HG03442 (cell line): ENCODE measurements around the gene NHLRC3.
"Not testable (repeated sequence)": the region's sequence is repeated elsewhere in the genome, so short reads cannot be mapped to it uniquely, and the experiment has no call there.

Source experiments
- ATAC-seq: cut with Tn5 transposase; IDR thresholded peaks from one replicate; pipeline ENCODE4 v1.9.1; 2021; ENCODE audit warnings: mild to moderate bottlenecking, moderate library complexity; ENCODE audit not compliant: unreplicated experiment

NHLRC3 gene

DNA sequence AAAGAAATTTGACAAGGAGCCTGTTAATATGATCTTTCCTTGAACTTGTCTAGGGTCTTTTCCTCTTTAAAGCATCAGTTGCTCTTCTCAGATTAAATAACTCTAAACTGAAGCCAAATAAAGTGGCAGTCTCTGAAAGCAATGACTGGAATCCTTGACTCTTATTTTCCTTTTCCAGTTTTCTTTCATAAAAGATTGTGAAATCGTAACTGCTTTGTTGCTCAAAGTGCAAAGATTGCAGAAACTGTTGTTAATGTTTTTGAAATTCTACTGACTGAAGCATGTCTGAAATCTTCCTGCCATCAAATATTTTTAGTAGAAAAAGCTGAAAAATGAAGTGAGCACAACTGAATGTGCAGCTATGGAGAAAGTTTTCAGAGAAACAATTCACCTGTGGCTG lies 1.9 kb downstream of the NHLRC3 start:
- no peak for ATAC-seq

DNA sequence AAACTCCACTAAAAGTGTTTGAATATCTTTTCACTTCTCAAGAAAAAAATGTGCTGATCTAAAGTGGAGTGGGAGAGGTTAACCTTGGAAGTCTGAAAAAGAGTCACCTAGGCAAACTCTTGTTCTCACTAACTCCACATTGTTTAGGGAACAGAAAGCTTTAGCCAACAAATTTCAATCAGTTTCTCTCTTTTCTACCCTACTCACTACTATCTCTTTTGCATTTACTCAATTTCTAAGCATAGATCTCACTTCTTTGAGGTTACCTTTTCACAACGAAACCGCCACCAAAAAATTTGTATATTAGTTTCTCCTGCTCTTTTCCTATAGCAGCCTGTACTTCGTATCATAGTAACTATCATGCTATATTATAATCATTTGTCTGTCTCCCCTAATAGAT lies 6.3 kb downstream of the NHLRC3 start:
- ATAC-seq: peak; percentile 86

DNA sequence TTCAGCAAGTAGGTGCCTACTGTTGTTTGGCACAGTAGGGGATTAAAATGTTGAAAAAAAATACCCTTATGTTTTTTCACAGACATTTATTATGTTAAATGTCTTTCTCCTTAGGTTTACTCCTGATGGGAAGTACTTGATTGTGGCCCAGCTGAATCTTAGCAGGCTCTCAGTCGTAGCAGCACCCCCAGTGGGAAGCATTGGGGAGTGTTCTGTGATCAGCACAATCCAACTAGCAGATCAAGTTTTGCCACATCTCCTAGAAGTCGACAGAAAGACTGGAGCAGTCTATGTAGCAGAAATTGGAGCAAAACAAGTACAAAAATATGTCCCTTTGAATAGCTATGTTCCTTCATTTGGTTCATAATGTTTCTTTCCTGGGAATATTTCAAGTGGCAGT lies 9.3 kb downstream of the NHLRC3 start:
- ATAC-seq: no peak

DNA sequence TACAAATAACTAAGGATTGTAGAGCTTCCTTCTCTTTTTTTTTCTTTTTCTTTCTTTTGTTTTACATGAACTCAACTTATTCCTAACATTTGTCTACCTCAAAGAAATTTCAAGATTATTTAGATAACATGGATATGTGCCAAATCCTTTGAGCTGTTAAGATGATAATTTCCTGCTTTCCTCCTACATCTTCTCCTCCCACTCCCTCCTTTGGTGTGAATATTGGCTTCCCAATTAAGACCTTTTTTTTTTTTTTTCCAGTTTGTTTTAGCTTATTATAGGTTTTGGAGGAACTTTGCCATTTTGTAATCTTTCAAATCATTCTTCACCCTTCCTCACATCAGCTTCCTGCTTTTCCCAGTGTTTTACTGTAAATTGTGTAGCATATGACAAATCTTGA lies 10.6 kb downstream of the NHLRC3 start:
- ATAC-seq: no peak

DNA sequence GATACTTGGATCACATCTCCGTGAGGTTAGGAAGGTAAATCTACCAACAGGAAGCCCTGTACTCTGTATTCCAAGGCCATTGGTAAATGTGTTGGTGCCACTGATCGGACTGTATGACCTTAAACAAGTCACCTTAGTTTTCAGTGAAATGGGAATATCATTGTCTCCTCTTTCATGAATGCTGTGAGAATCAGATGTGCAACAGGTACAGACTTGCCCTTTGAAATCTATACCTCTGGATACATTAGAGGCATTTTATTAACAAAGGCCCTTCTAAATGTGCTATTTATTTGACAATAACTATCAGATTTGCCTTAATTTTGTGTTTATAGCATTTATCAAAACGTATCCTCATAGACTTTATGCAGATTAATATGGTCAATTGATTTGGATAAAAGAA lies 11.0 kb downstream of the NHLRC3 start:
- ATAC-seq: no peak

DNA sequence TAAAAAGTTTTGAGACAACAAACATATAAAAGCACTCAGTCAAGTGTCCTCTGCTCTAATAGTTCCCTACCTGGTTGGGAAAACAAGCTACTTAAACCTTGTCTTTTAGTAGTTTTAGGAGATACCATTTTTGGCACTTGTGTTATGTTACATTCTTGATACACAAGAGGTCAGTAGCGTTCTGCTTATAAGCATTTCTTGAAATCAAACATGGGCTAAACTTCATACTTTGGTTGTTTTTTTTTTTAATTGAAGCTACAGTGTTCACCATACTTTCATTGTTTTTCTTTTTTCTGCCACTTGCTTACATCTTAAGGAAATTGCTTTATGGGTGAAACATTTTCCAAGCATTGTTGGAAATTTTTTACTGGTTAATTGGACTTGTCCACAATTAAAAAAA lies 12.9 kb downstream of the NHLRC3 start:
- ATAC-seq: no peak

DNA sequence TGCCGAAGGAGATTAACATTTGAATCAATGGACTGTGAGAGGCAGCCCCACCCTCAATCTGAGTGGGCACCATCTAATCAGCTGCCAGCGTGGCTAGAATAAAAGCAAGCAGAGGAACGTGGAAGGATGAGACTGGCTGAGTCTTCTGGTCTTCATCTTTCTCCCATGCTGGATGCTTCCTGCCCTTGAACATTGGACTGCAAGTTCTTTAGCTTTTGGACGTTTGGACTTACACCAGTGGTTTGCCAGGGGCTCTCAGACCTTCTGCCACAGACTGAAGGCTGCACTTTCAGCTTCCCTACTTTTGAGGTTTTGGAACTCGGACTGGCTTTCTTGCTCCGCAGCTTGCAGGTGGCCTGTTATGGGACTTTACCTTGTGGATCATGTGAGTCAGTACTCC lies 14.7 kb downstream of the NHLRC3 start:
- ATAC-seq: no peak

DNA sequence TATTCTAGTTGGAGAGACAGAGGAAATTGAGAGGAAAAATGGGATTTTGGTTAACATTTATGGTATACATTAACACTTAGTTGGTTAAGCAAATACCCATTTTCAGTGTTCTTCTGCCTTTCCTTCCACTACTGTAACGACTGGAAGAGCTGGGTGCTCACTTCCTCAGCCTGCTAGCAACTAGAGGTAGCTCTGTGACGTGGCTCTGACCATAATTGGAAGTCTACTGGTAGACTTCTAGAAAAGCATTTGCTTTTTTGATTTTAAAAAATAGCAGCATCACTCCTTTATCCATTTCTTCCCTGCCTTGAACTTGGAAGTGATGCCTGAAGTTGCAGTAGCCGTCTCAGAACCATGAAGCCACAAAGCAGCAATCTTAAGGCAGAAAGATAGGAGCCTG lies 15.9 kb downstream of the NHLRC3 start:
- peak; percentile 50 for ATAC-seq

DNA sequence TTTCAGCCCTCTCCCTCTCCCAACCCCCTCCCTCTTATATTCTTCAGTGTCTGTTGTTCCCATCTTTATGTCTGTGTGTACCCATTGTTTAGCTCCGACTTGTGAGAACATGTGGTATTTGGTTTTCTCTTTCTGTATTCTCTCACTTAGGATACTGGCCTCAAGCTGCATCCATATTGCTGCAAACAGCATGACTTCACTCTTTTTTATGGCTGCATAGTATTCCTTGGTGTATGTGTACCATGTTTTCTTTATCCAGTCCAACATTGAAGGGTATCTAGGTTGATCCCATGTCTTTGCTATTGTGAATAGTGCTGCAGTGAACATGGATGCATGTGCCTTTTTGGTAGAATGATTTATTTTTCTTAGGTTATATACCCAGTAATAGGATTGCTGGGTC lies 17.8 kb downstream of the NHLRC3 start:
- ATAC-seq: no peak

DNA sequence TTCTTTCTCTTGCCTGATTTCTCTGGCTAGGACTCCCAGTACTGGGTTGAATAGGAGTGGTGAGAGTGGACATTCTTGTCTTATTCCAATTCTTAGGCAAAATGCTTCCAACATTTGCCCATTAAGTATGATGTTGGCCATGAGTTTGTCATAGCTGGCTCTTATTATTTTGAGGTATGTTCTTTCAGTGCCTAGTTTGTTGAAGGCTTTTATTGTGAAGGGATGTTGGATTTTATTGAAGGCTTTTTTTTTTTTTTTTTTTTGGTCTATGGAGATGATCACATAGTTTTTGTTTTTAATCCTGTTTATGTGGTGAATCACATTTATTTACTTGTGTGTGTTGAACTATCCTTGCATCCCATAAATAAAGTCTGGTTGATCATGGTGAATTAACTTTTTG lies 19.8 kb downstream of the NHLRC3 start:
- ATAC-seq: no peak

DNA sequence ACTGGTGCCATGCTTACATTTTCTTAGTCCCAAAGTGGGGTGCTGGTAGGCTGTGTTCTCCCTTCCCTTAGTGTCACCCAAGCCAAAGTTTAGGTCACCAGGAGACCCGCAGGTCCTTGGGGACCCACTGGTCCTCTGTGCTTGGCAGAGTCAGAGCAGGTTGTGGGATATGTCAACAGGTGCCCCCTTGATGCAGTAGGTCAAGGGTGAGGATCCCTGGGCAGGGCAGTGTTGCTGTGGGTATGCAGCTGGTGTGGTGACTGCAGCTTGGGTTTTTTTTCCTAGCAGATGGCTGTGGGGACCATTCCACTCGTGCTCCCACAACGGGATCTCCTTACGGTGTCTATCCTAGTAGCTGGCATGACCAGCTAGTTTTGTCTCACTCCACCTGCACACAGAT lies 23.7 kb downstream of the NHLRC3 start:
- ATAC-seq: no peak

DNA sequence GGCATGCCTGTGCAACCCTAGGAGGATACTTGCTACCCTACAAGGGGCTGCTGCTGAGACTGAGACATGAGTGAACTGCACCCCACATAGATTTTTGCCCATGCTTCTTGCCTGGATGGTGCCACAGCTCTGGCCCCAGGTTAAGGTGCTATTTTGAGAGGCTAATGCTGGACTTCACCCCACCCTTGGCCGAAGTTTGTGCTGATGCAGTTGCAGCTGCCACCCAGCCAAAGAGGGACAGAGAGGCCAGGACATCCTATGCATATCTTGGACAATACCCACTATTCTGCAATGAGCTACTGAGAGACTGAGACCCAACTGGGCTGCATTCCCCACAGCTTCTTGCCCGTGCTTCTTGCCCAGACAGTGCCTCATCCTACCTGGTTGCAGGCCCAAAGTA lies 34.6 kb downstream of the NHLRC3 start:
- no peak for ATAC-seq

DNA sequence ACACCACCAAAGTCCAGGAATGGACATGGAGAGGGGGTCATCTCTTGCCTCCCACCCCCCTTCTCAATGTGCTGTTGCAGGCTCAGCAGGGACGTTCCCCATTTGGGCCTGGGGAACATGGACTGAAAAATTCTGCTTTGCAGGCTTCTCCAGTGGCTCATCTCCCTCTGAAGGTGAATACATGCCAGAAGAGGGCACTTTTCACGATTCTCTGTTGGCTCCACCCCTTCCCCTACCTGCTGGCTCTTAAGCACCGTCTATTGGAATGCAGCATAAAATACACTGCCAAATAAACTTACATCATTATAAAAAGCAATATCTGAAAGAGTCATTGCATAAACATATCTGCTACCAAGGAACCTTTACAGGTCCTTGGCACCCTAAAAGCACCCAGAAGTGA lies 35.7 kb downstream of the NHLRC3 start:
- ATAC-seq: no peak

DNA sequence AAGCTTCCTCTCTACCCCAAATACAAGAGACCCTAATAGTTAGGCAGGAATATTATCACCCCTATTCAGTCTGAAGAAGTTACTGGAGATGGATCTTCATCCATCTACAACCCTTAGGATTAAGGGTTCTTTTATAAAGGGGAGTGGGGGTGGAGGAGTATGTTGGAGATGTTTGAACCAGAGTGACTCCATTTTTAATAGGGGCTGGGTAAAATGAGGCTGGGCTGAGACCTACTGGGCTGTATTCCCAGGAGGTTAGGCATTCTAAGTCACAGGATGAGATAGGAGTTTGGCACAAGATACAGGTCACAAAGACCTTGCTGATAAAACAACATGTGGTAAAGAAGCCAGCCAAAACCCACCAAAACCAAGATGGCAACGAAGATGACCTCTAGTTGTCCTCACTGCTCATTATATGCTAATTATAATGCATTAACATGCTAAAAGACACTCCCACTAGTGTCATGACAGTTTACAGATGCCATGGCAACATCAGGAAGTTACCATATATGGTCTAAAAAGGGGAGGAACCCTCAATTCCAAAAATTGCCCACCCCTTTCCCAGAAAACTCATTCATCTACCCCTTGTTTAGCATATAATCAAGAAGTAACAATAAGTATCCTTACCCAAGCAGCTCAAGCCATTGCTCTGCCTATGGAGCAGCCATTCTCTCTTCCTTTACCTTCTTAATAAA lies 48.1 kb downstream of the NHLRC3 start:
- not testable (repeated sequence) for ATAC-seq

DNA sequence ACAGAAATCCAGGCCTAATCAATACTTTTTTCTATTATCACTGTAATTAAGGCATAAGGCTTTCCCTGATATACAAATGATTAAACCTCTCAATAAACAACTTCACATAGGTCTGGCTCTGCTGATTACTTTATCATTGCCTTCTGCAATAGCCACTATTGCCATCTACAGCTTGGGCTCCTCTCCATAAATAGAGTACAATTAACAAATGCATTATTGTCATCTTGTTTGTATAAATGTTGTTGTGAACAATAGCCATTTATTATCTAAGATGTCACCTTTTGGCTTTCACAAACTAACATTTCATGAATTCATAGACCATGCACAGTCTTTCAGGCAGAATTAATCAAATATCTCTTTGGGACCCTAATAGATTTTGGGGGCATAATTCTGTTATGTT lies 53.3 kb downstream of the NHLRC3 start:
- ATAC-seq: no peak

DNA sequence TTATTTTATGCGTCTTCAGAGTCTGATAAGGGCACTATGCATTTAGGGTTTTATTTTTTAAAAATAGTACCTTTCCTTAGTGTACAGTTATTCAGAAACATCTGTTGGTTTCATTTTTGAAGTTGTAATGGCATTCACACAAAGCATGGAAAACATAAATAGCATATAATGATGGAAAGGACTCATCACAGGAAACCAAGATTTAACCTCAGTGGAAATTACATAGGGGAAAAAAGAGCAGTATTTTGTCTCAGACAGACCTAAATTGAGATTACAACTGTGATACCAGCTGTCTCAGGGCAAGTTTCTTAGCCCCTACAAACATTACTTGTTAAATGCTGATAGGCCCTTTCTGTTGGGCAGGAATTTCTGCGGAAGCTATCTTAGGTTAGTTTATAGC lies 57.2 kb downstream of the NHLRC3 start:
- peak; percentile 76 for ATAC-seq

DNA sequence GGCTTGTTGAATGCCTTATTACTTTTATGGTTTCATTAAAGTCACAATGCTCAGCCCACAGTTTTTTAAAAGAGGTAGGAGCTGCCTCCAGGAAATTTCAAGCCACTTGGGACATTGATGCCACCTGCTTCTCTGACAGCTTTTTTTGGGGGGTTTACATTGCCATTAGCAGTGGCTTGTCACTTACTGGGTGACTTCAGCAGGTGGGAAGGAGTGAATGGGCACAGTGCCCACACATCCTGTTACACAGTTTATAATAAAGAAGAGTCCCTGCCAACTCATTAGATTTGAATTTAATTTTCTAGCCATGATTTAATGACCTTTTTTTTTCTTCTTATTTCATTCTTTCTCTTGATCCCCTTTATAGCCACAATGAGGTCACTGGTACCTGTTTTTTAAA lies 61.0 kb downstream of the NHLRC3 start:
- ATAC-seq: no peak
